Smooth muscle cell (in vitro differentiated cells): ENCODE measurements around the gene ACSF2. TPM values are rescaled to one million over a fixed set of nuclear protein-coding genes. Genes with fewer than 3 reads are reported as not detected.

ENCODE experiments used
- DNase-seq: peaks from one replicate; lab custom pipeline; 2025; ENCODE audit not compliant: unreplicated experiment; lab: John Stamatoyannopoulos, UW
- H2AFZ ChIP-seq: fragments of 200-600 bp; sonication (generic); 2 replicates; pipeline ENCODE4 v1.6.0; 2016; ENCODE audit warnings: antibody characterized with exemption, low read depth, mild to moderate bottlenecking
- H3F3A ChIP-seq: fragments of 200-600 bp; sonication (generic); 2 replicates; pipeline ENCODE4 v1.6.0; 2017; ENCODE audit warnings: antibody characterized with exemption, low read depth
- H3K27ac ChIP-seq: fragments of 200-600 bp; sonication (generic); 2 replicates; pipeline ENCODE4 v1.5.1; 2016; ENCODE audit warnings: low read depth, mild to moderate bottlenecking
- H3K27me3 ChIP-seq: fragments of 200-600 bp; sonication (generic); 2 replicates; pipeline ENCODE4 v1.6.1; 2016; ENCODE audit warnings: low read depth, mild to moderate bottlenecking
- H3K36me3 ChIP-seq: fragments of 200-600 bp; sonication (generic); 2 replicates; pipeline ENCODE4 v1.5.1; 2016; ENCODE audit warnings: low read depth
- H3K4me1 ChIP-seq: fragments of 200-600 bp; sonication (generic); 2 replicates; pipeline ENCODE4 v1.5.1; 2016; ENCODE audit warnings: low read depth
- H3K4me2 ChIP-seq: fragments of 200-600 bp; sonication (generic); 2 replicates; pipeline ENCODE4 v1.6.0; 2016; ENCODE audit warnings: mild to moderate bottlenecking
- H3K4me3 ChIP-seq: fragments of 200-600 bp; sonication (generic); 2 replicates; pipeline ENCODE4 v1.5.1; 2016; ENCODE audit warnings: mild to moderate bottlenecking
- H3K79me2 ChIP-seq: fragments of 200-600 bp; sonication (generic); 2 replicates; pipeline ENCODE4 v1.6.0; 2016; ENCODE audit warnings: low read depth, mild to moderate bottlenecking
- H3K9ac ChIP-seq: fragments of 200-600 bp; sonication (generic); 2 replicates; pipeline ENCODE4 v1.6.0; 2016; ENCODE audit warnings: low read depth
- H3K9me3 ChIP-seq: fragments of 200-600 bp; sonication (generic); replicated peaks from 2 replicates; pipeline ENCODE4 v1.5.1; 2016; ENCODE audit warnings: low read depth
- H4K20me1 ChIP-seq: fragments of 200-600 bp; sonication (generic); 2 replicates; pipeline ENCODE4 v1.6.0; 2016; ENCODE audit warnings: low read depth
- WGBS: methylation state at CpG from one replicate; pipeline ENCODE4 v1.1.7; 2016; ENCODE audit warnings: low lambda C conversion rate; 5-methylcytosine and 5-hydroxymethylcytosine counted together
- polyA plus RNA-seq: library from polyadenylated mRNA; unstranded; fragments of >200 nt; fragmentation: Nextera tagmentation; extraction: Ambion mirVana; gene quantifications from 2 replicates; pipeline ENCODE4 v1.2.1, GENCODE V29; 2016
- total RNA-seq: library from RNA; depleted of rRNA; stranded (reverse); fragments of >200 nt; gene quantifications from 2 replicates; pipeline ENCODE4 v1.2.3, GENCODE V29; 2014
- TF ChIP-seq, protein P1 (sequence below): fragments of 200-600 bp; sonication (generic); IDR thresholded peaks from 2 replicates; pipeline ENCODE4 v1.5.1; 2017; ENCODE audit warnings: borderline replicate concordance, mild to moderate bottlenecking, antibody characterized with exemption; ENCODE audit not compliant: insufficient read depth, poor library complexity, severe bottlenecking

ACSF2 gene
- total and polyA plus RNA-seq, 2 experiments from 2014 or later, result 13.7 to 16.8 TPM

GRCh38 chr17:50491505-50491904 is 65.5 kb downstream of the ACSF2 start:
- H2AFZ ChIP-seq, result no peak overlapping the region
- no peaks in the 10 kb centered on the region for H3K79me2 ChIP-seq
- H3K9ac ChIP-seq, result no peak overlapping the region
- no peaks in the 10 kb centered on the region for H4K20me1 ChIP-seq
- H3K9me3 ChIP-seq, result no peaks in the 10 kb centered on the region
- TF ChIP-seq, protein P1, sequence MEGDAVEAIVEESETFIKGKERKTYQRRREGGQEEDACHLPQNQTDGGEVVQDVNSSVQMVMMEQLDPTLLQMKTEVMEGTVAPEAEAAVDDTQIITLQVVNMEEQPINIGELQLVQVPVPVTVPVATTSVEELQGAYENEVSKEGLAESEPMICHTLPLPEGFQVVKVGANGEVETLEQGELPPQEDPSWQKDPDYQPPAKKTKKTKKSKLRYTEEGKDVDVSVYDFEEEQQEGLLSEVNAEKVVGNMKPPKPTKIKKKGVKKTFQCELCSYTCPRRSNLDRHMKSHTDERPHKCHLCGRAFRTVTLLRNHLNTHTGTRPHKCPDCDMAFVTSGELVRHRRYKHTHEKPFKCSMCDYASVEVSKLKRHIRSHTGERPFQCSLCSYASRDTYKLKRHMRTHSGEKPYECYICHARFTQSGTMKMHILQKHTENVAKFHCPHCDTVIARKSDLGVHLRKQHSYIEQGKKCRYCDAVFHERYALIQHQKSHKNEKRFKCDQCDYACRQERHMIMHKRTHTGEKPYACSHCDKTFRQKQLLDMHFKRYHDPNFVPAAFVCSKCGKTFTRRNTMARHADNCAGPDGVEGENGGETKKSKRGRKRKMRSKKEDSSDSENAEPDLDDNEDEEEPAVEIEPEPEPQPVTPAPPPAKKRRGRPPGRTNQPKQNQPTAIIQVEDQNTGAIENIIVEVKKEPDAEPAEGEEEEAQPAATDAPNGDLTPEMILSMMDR, result no peak
- H3K27me3 ChIP-seq, result no peaks in the 10 kb centered on the region
- no peaks in the 10 kb centered on the region for H3K4me1 ChIP-seq
- H3F3A ChIP-seq, result no peaks in the 10 kb centered on the region
- H3K36me3 ChIP-seq, result no peaks in the 10 kb centered on the region
- H3K27ac ChIP-seq, result no peak overlapping the region
- WGBS, result 79% methylated on average over 1 of the region's 1 CpG
- DNase-seq, result no peak
- H3K4me3 ChIP-seq, result no peak overlapping the region
- H3K4me2 ChIP-seq, result no peak overlapping the region

DNA sequence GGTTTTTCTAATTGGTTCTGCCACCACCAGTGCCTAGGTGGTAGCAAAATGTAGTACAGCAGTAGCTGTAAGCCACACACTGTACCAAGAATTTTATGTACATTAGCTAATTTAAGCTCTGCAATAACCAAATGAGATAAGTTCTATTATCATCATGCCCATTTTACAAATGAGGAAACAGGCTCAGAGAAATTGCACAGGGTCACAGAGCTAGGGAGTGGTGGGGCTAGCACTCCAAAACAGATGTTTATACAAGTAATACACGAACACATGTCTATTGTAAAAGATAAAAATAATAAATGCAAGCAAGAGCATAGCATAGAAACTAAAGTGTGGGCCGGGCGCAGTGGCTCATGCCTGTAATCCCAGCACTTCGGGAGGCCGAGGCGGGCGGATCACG is 66.2 kb downstream of the ACSF2 start:
- no peak overlapping the region for H3K4me3 ChIP-seq
- no peaks in the 10 kb centered on the region for H4K20me1 ChIP-seq
- no peak overlapping the region for H3K4me2 ChIP-seq
- no peak for DNase-seq
- H3K9me3 ChIP-seq, result no peaks in the 10 kb centered on the region
- H2AFZ ChIP-seq, result no peak overlapping the region
- TF ChIP-seq, protein P1, result no peak
- WGBS, result 96% methylated on average over 8 of the region's 8 CpGs
- no peak overlapping the region for H3K9ac ChIP-seq
- H3K27me3 ChIP-seq, result no peaks in the 10 kb centered on the region
- H3F3A ChIP-seq, result no peaks in the 10 kb centered on the region
- no peaks in the 10 kb centered on the region for H3K36me3 ChIP-seq
- H3K4me1 ChIP-seq, result no peaks in the 10 kb centered on the region
- H3K79me2 ChIP-seq, result no peaks in the 10 kb centered on the region
- no peak overlapping the region for H3K27ac ChIP-seq

GRCh38 chr17:50493744-50494143 is 67.7 kb downstream of the ACSF2 start:
- Histone ChIP-seq H3K27me3 (no peaks in the 10 kb centered on the region), H3F3A (no peaks in the 10 kb centered on the region), H3K4me3 (no peak overlapping the region), H3K9ac (no peak overlapping the region), H3K79me2 (no peaks in the 10 kb centered on the region), H3K4me2 (no peak overlapping the region), H3K9me3 (no peaks in the 10 kb centered on the region), H2AFZ (no peak overlapping the region), H3K4me1 (peaks cover 4% of the 10 kb centered on the region), H3K36me3 (no peaks in the 10 kb centered on the region), H3K27ac (no peak overlapping the region), H4K20me1 (no peaks in the 10 kb centered on the region)
- TF ChIP-seq, protein P1, result no peak
- DNase-seq, result no peak
- WGBS, result 47% methylated on average over 3 of the region's 3 CpGs

GRCh38 chr17:50495217-50495823 is 69.3 kb downstream of the ACSF2 start:
- WGBS, result 82% methylated on average over 8 of the region's 8 CpGs
- no peak overlapping the region for H3K4me2 ChIP-seq
- no peak overlapping the region for H3K9ac ChIP-seq
- TF ChIP-seq, protein P1, result no peak
- peaks cover 4% of the 10 kb centered on the region for H3K4me1 ChIP-seq
- DNase-seq, result no peak
- H3K27me3 ChIP-seq, result no peaks in the 10 kb centered on the region
- H2AFZ ChIP-seq, result no peak overlapping the region
- H4K20me1 ChIP-seq, result no peaks in the 10 kb centered on the region
- H3K4me3 ChIP-seq, result no peak overlapping the region
- H3K9me3 ChIP-seq, result no peaks in the 10 kb centered on the region
- H3F3A ChIP-seq, result peaks cover 3% of the 10 kb centered on the region
- no peaks in the 10 kb centered on the region for H3K36me3 ChIP-seq
- no peaks in the 10 kb centered on the region for H3K79me2 ChIP-seq
- H3K27ac ChIP-seq, result no peak overlapping the region
